HepG2 (cell line): ENCODE results near the gene ARVCF. TPM values are rescaled to one million over a fixed set of nuclear protein-coding genes. Genes with fewer than 3 reads are reported as not detected.

Experiments used
- CBFB ChIP-seq: sonication (generic); formaldehyde crosslinking; IDR thresholded peaks from 2 replicates; pipeline ENCODE4 v1.4.0; 2020; ENCODE audit warnings: missing genetic modification reagents
- HIC2 ChIP-seq: sonication (generic); formaldehyde crosslinking; IDR thresholded peaks from 2 replicates; pipeline ENCODE4 v1.9.0; 2022; ENCODE audit warnings: low read depth, missing genetic modification reagents
- HOXA3 ChIP-seq: sonication (generic); formaldehyde crosslinking; IDR thresholded peaks from 2 replicates; pipeline ENCODE4 v1.5.0; 2020; ENCODE audit warnings: missing genetic modification reagents
- KDM4B ChIP-seq: sonication (generic); formaldehyde crosslinking; IDR thresholded peaks from 2 replicates; pipeline ENCODE4 v1.4.0; 2020; ENCODE audit warnings: missing genetic modification reagents
- KLF15 ChIP-seq: sonication (generic); formaldehyde crosslinking; IDR thresholded peaks from 2 replicates; pipeline ENCODE4 v1.8.1; 2023; ENCODE audit warnings: borderline replicate concordance, mild to moderate bottlenecking, inconsistent platforms, missing genetic modification reagents, mixed read lengths
- NR1H2 ChIP-seq: sonication (generic); formaldehyde crosslinking; IDR thresholded peaks from 2 replicates; pipeline ENCODE4 v1.8.1; 2022; ENCODE audit warnings: low read depth, missing genetic modification reagents, borderline replicate concordance
- PCBP2 ChIP-seq: fragments of 200-400 bp; formaldehyde crosslinking; optimal IDR thresholded peaks from 2 replicates; pipeline ENCODE3; 2018; ENCODE audit warnings: low read length, low read depth; ENCODE audit not compliant: poor library complexity, severe bottlenecking
- PHF5A ChIP-seq: IDR thresholded peaks from one replicate; pipeline ENCODE4 v1.6.1; 2018; ENCODE audit warnings: low read depth, missing genetic modification reagents; ENCODE audit not compliant: unreplicated experiment
- RARA ChIP-seq: IDR thresholded peaks from 2 replicates; pipeline ENCODE4 v1.6.1; 2016; ENCODE audit warnings: missing genetic modification reagents, missing compliant biosample characterization
- ZBTB3 ChIP-seq: sonication (generic); formaldehyde crosslinking; IDR thresholded peaks from 2 replicates; pipeline ENCODE4 v1.4.0; 2020; ENCODE audit warnings: low read depth, mild to moderate bottlenecking, moderate library complexity, missing genetic modification reagents, borderline replicate concordance
- ZFP36 ChIP-seq: fragments of 150-350 bp; IDR thresholded peaks from 2 replicates; pipeline ENCODE4 v1.6.1; 2018; ENCODE audit warnings: borderline replicate concordance, low read length, low read depth; ENCODE audit not compliant: partially characterized antibody
- ZNF333 ChIP-seq: sonication (generic); formaldehyde crosslinking; IDR thresholded peaks from 2 replicates; pipeline ENCODE4 v1.4.0; 2020; ENCODE audit warnings: mild to moderate bottlenecking, missing genetic modification reagents, borderline replicate concordance
- ZNF441 ChIP-seq: sonication (generic); formaldehyde crosslinking; IDR thresholded peaks from 2 replicates; pipeline ENCODE4 v1.7.0; 2021; ENCODE audit warnings: missing genetic modification reagents, borderline replicate concordance
- ZNF619 ChIP-seq: sonication (generic); formaldehyde crosslinking; IDR thresholded peaks from 2 replicates; pipeline ENCODE4 v1.4.0; 2020; ENCODE audit warnings: mild to moderate bottlenecking, missing genetic modification reagents
- ZNF674 ChIP-seq: sonication (generic); formaldehyde crosslinking; IDR thresholded peaks from 2 replicates; pipeline ENCODE4 v1.5.0; 2020; ENCODE audit warnings: low read depth, mild to moderate bottlenecking, missing genetic modification reagents
- ZNF776 ChIP-seq: sonication (generic); formaldehyde crosslinking; IDR thresholded peaks from 2 replicates; pipeline ENCODE4 v1.4.0; 2020; ENCODE audit warnings: mild to moderate bottlenecking, missing genetic modification reagents
- polyA plus RNA-seq, 8 experiments: library from polyadenylated mRNA; depleted of rRNA in 3 of 8; stranded (reverse) in 7 of 8; unstranded in 1 of 8; fragments of >200 nt; fragmentation: Illumina TruSeq in 4 of 8; extraction: Trizol in 4 of 8; gene quantifications; 2 replicates each; pipeline versions ENCODE4 v1.2.1 to v1.2.3, GENCODE V29; 2011 to 2016; ENCODE audit warnings: low read depth in 4 of 8, missing spikeins in 1 of 8, mixed read lengths in 1 of 8; ENCODE audit not compliant: insufficient read depth in 1 of 8
- total RNA-seq, 5 experiments: library from RNA; depleted of rRNA; stranded (reverse); fragments of >200 nt; fragmentation: Illumina TruSeq; extraction: Trizol; gene quantifications; 2 replicates each; pipeline ENCODE4 v1.2.3, GENCODE V29; 2016; ENCODE audit warnings: low read depth in 1 of 5
- TF ChIP-seq, protein P1 (sequence below), 2 experiments: IDR thresholded peaks; 2 replicates each; pipeline ENCODE4 v1.6.1; 2011 to 2012; ENCODE audit warnings: low read length in 2 of 2, borderline replicate concordance in 1 of 2, low read depth in 1 of 2, mild to moderate bottlenecking in 1 of 2, moderate library complexity in 1 of 2
- TF ChIP-seq, protein P2 (sequence below): sonication (generic); formaldehyde crosslinking; IDR thresholded peaks from 2 replicates; pipeline ENCODE4 v1.5.1; 2020; ENCODE audit warnings: missing genetic modification reagents, mild to moderate bottlenecking, borderline replicate concordance
- TF ChIP-seq, protein P3 (sequence below): sonication (generic); formaldehyde crosslinking; IDR thresholded peaks from 2 replicates; pipeline ENCODE4 v1.4.0; 2020; ENCODE audit warnings: missing genetic modification reagents

ARVCF gene
- total and polyA plus RNA-seq, 2 of the 13 experiments (the other 11 are each of a cell fraction or from before 2014, with no cell fraction given): 16.4 to 17.7 TPM

DNA sequence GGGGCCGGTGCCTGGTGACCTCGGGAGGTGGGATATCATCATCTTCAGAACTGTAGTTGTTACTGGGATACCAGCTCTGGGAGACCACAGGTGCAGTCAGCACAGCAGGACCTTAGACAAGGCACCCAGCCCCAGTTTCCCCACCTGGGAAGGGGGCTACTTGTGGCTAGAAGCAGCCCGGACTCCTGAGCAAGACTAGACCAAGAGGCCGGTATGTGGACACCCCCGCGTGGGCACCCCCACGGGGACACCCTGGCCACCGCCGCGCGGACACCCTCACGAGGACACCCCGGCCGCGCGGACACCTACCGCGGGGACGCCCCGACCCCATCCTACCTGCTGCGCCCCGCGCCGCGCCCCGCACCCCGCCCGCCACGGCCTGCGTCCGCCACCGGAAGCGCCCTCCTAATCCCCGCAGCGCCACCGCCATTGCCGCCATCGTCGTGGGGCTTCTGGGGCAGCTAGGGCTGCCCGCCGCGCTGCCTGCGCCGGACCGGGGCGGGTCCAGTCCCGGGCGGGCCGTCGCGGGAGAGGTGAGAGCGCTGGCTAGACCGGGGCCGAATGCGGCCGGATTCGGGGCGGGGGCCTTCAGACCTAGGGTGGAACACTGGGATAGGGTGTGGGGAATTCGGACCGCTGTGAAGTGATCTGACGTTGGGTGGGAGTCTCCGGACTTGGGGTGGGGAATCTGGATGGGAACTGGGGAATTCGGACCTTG lies 75.1 kb downstream of the ARVCF start, which contains the start of the genes COMT and TXNRD2 (continued):
- TF ChIP-seq HIC2 (CRISPR knock-in tag) (no peak), ZFP36 (no peak), ZNF776 (CRISPR knock-in tag) (0 out of 2 replicates have a peak, but pooled peaks have one; percentile 48), CBFB (CRISPR knock-in tag) (peak; percentile 58; the same call in 1 of the 2 replicates), HOXA3 (peak; percentile 94), PCBP2 (no peak), ZNF333 (CRISPR knock-in tag) (no peak), NR1H2 (CRISPR knock-in tag) (no peak), ZNF619 (CRISPR knock-in tag) (no peak), KDM4B (no peak), RARA (CRISPR knock-in tag) (0 out of 2 replicates have a peak, but pooled peaks have one; percentile 10), ZNF441 (CRISPR knock-in tag) (no peak), ZBTB3 (no peak), KLF15 (no peak), PHF5A (CRISPR knock-in tag) (no peak), ZNF674 (0 out of 2 replicates have a peak, but pooled peaks have one; percentile 34)
- TF ChIP-seq, protein P1, sequence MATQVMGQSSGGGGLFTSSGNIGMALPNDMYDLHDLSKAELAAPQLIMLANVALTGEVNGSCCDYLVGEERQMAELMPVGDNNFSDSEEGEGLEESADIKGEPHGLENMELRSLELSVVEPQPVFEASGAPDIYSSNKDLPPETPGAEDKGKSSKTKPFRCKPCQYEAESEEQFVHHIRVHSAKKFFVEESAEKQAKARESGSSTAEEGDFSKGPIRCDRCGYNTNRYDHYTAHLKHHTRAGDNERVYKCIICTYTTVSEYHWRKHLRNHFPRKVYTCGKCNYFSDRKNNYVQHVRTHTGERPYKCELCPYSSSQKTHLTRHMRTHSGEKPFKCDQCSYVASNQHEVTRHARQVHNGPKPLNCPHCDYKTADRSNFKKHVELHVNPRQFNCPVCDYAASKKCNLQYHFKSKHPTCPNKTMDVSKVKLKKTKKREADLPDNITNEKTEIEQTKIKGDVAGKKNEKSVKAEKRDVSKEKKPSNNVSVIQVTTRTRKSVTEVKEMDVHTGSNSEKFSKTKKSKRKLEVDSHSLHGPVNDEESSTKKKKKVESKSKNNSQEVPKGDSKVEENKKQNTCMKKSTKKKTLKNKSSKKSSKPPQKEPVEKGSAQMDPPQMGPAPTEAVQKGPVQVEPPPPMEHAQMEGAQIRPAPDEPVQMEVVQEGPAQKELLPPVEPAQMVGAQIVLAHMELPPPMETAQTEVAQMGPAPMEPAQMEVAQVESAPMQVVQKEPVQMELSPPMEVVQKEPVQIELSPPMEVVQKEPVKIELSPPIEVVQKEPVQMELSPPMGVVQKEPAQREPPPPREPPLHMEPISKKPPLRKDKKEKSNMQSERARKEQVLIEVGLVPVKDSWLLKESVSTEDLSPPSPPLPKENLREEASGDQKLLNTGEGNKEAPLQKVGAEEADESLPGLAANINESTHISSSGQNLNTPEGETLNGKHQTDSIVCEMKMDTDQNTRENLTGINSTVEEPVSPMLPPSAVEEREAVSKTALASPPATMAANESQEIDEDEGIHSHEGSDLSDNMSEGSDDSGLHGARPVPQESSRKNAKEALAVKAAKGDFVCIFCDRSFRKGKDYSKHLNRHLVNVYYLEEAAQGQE (IDR thresholded peaks at IDR 0.05; ENCODE audit: borderline replicate concordance in 1 of 2, low read depth in 1 of 2, low read length in 2 of 2): peak in 1 of 2 experiments; percentile 34; a peak in 1 of 4 replicates
- TF ChIP-seq, protein P2, sequence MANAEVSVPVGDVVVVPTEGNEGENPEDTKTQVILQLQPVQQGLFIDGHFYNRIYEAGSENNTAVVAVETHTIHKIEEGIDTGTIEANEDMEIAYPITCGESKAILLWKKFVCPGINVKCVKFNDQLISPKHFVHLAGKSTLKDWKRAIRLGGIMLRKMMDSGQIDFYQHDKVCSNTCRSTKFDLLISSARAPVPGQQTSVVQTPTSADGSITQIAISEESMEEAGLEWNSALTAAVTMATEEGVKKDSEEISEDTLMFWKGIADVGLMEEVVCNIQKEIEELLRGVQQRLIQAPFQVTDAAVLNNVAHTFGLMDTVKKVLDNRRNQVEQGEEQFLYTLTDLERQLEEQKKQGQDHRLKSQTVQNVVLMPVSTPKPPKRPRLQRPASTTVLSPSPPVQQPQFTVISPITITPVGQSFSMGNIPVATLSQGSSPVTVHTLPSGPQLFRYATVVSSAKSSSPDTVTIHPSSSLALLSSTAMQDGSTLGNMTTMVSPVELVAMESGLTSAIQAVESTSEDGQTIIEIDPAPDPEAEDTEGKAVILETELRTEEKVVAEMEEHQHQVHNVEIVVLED (CRISPR knock-in tag): peak; percentile 43; the same call in 1 of the 2 replicates
- TF ChIP-seq, protein P3, sequence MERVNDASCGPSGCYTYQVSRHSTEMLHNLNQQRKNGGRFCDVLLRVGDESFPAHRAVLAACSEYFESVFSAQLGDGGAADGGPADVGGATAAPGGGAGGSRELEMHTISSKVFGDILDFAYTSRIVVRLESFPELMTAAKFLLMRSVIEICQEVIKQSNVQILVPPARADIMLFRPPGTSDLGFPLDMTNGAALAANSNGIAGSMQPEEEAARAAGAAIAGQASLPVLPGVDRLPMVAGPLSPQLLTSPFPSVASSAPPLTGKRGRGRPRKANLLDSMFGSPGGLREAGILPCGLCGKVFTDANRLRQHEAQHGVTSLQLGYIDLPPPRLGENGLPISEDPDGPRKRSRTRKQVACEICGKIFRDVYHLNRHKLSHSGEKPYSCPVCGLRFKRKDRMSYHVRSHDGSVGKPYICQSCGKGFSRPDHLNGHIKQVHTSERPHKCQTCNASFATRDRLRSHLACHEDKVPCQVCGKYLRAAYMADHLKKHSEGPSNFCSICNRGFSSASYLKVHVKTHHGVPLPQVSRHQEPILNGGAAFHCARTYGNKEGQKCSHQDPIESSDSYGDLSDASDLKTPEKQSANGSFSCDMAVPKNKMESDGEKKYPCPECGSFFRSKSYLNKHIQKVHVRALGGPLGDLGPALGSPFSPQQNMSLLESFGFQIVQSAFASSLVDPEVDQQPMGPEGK (CRISPR knock-in tag): peak; percentile 37; the same call in 1 of the 2 replicates
